ENCODE results near the gene C5orf63.

C5orf63 gene

GRCh38 chr5:127064253-127064840, 9.0 kb downstream of the C5orf63 start:
- DNase-seq (ENCODE audit: low read depth, low spot score): no peak
- TF ChIP-seq, protein P1, sequence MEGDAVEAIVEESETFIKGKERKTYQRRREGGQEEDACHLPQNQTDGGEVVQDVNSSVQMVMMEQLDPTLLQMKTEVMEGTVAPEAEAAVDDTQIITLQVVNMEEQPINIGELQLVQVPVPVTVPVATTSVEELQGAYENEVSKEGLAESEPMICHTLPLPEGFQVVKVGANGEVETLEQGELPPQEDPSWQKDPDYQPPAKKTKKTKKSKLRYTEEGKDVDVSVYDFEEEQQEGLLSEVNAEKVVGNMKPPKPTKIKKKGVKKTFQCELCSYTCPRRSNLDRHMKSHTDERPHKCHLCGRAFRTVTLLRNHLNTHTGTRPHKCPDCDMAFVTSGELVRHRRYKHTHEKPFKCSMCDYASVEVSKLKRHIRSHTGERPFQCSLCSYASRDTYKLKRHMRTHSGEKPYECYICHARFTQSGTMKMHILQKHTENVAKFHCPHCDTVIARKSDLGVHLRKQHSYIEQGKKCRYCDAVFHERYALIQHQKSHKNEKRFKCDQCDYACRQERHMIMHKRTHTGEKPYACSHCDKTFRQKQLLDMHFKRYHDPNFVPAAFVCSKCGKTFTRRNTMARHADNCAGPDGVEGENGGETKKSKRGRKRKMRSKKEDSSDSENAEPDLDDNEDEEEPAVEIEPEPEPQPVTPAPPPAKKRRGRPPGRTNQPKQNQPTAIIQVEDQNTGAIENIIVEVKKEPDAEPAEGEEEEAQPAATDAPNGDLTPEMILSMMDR (IDR thresholded peaks at IDR 0.05; ENCODE audit: low read depth, low read length): no peak
- in situ Hi-C loops (cut with HindIII; ENCODE audit: low sequenced_read_pairs): no loop called here
- H3K4me3 ChIP-seq (ENCODE audit: low read depth, low read length): no peak overlapping the region

DNA sequence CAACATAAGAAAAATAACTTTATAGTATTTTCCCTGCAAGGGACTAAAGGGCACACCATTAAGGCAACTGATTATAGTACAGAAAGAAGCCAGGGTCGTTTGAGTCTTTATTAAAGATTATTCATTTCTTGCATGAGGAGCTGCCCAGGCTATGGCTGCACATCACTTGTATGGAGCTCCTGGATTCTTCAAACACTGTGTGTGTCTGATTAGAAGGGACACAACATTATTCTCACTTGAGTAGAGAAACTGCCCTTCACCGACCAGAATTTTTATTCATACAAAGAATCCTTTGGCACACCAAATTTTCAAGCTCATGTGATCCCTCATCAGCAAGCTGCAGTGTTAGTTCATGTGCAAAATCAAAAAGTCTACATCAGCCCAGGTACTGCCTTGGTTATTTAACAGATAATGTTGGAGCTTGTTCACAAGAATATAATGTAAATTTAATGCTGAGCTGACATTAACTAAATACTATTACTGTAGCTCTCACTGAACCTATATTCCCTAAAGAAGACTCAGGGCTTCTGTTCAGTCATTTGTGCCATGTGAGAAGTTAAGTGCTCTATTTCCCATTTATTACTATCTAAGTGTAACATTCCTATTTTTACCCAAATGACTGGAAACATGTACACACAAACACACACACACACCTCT, 9.9 kb downstream of the C5orf63 start:
- in situ Hi-C loops (cut with HindIII; ENCODE audit: low sequenced_read_pairs): no loop called here
- H3K4me3 ChIP-seq (ENCODE audit: low read depth, low read length): no peak overlapping the region
- no peak for DNase-seq (ENCODE audit: low read depth, low spot score)
- TF ChIP-seq, protein P1 (IDR thresholded peaks at IDR 0.05; ENCODE audit: low read depth, low read length): no peak

DNA sequence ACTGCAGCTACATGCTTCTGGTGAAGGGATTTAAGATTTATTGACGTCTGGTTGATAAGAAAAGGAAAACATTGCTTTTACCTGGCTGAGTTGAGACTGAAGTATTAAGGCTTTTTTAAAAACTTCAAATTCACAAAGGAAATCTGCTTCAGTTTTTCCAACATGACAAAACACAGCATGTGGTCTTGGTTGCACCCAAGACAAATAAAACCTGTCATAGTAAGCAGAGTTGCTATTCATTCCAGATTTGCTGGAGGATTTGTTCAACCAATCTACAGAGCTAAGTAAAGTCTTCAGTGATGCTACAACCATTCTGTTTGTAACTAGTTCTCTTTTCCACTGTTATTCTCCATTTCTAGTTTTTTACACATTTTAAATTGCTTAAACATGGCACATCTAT, 11.3 kb downstream of the C5orf63 start:
- peak; percentile 56 for DNase-seq (ENCODE audit: low read depth, low spot score)
- in situ Hi-C loops (cut with HindIII; ENCODE audit: low sequenced_read_pairs): no loop called here
- TF ChIP-seq, protein P1 (IDR thresholded peaks at IDR 0.05; ENCODE audit: low read depth, low read length): no peak
- no peak overlapping the region for H3K4me3 ChIP-seq (ENCODE audit: low read depth, low read length)

- DNase-seq (ENCODE audit: low read depth, low spot score): no peak
- TF ChIP-seq, protein P1 (IDR thresholded peaks at IDR 0.05; ENCODE audit: low read depth, low read length): no peak
- H3K4me3 ChIP-seq (ENCODE audit: low read depth, low read length): no peak overlapping the region
- in situ Hi-C loops (cut with HindIII; ENCODE audit: low sequenced_read_pairs): no loop called here
Observed at GRCh38 chr5:127061537-127061936, 11.8 kb downstream of the C5orf63 start.

DNA sequence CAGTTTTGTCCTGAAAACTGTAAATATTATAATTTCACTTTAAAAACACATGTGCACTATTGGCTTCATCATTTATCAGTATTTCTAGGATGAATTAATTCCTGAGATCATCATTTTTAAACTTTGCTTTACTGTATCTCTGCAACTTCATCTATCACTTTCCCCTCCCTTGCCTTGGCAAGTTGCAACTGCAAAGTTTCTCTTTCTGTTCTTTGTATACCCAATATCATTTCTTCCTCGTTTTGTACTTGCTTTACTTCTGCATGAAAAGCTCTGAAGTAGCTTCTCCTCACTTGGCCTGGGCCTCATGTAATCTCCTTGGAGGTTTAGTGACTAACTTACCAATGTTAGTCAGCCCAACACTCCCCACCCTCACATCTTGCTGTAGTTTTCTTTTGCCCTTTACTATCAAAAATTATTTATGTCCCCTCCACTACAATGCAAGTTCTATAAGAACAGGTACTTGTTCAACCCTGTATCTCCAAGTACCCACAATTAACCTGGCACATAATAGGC, 12.8 kb downstream of the C5orf63 start:
- in situ Hi-C loops (cut with HindIII; ENCODE audit: low sequenced_read_pairs): no loop called here
- H3K4me3 ChIP-seq (ENCODE audit: low read depth, low read length): no peak overlapping the region
- TF ChIP-seq, protein P1 (IDR thresholded peaks at IDR 0.05; ENCODE audit: low read depth, low read length): no peak
- DNase-seq (ENCODE audit: low read depth, low spot score): no peak

DNA sequence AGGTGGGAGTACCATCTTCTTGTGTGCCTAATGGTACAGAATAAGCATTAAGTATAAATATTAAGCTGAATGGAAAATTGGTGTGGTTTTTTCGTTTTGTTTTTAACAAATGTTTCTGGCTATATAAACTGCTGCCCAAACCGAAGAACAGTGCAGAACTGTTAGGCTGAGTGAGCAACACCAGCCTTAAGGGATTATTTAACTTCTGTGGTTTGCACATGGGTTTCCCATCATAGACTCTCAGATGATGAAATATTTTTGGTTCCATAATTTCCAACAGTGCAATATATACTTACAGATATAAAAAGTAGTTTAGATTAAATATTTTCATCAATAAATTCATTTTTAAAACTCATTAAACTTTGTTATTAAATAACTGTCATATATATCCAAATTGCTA, 16.4 kb downstream of the C5orf63 start:
- in situ Hi-C loops (cut with HindIII; ENCODE audit: low sequenced_read_pairs): no loop called here
- TF ChIP-seq, protein P1 (IDR thresholded peaks at IDR 0.05; ENCODE audit: low read depth, low read length): no peak
- no peak overlapping the region for H3K4me3 ChIP-seq (ENCODE audit: low read depth, low read length)
- DNase-seq (ENCODE audit: low read depth, low spot score): no peak
